Fibroblast of lung (primary cell): ENCODE results near the gene DHRS7. TPM values are rescaled to one million over a fixed set of nuclear protein-coding genes. Genes with fewer than 3 reads are reported as not detected.
A peak's percentile ranks its signal among the peaks of the same experiment; 100 is the strongest.
"Not testable (repeated sequence)": the region's sequence is repeated elsewhere in the genome, so short reads cannot be mapped to it uniquely, and the experiment has no call there.

Experiments used
- DNase-seq, 2 donors: peaks; one replicate each; pipeline versions ENCODE4 v3.0.0 to v3.0.0-alpha.2; 2010; ENCODE audit warnings: low read depth in 2 of 2
- H2AFZ ChIP-seq: 2 replicates; pipeline ENCODE4 v1.5.1; 2012; ENCODE audit warnings: low read length, control low read depth, inconsistent platforms
- H3K27ac ChIP-seq: 2 replicates; pipeline ENCODE4 v1.5.1; 2011; ENCODE audit warnings: low read length, control low read depth; ENCODE audit not compliant: insufficient read depth
- H3K27me3 ChIP-seq: 2 replicates; pipeline ENCODE4 v1.5.1; 2011; ENCODE audit warnings: mild to moderate bottlenecking, low read length; ENCODE audit not compliant: control insufficient read depth, insufficient read depth
- H3K36me3 ChIP-seq: 2 replicates; pipeline ENCODE4 v1.5.1; 2011; ENCODE audit warnings: low read length; ENCODE audit not compliant: control insufficient read depth, insufficient read depth
- H3K4me1 ChIP-seq: 2 replicates; pipeline ENCODE4 v1.5.1; 2011; ENCODE audit warnings: low read length; ENCODE audit not compliant: control insufficient read depth, insufficient read depth; ENCODE audit errors: extremely low read depth
- H3K4me2 ChIP-seq: 2 replicates; pipeline ENCODE4 v1.5.1; 2011; ENCODE audit warnings: low read length, control low read depth; ENCODE audit not compliant: insufficient read depth; ENCODE audit errors: extremely low read depth
- H3K4me3 ChIP-seq, 4 experiments: fragments of 200-600 bp in 1 of 4; sonication (generic) in 1 of 4; replicated peaks in 1 of 4; 2 replicates each; pipeline ENCODE4 v1.5.1; 2011 to 2016; ENCODE audit warnings: low read length in 4 of 4, low read depth in 3 of 4, mild to moderate bottlenecking in 3 of 4, control low read depth in 2 of 4, inconsistent platforms in 1 of 4, mixed read lengths in 1 of 4; ENCODE audit not compliant: insufficient read depth in 1 of 4; ENCODE audit errors: control extremely low read depth in 1 of 4
- H3K79me2 ChIP-seq: 2 replicates; pipeline ENCODE4 v1.5.1; 2012; ENCODE audit warnings: mild to moderate bottlenecking, low read length, inconsistent platforms; ENCODE audit not compliant: control insufficient read depth, insufficient read depth
- H3K9ac ChIP-seq: 2 replicates; pipeline ENCODE4 v1.5.1; 2011; ENCODE audit warnings: mild to moderate bottlenecking, low read length, control low read depth; ENCODE audit not compliant: insufficient read depth
- H3K9me3 ChIP-seq: 2 replicates; pipeline ENCODE4 v1.5.1; 2012; ENCODE audit warnings: low read depth, low read length; ENCODE audit not compliant: control insufficient read depth, insufficient read depth
- H4K20me1 ChIP-seq: 2 replicates; pipeline ENCODE4 v1.5.1; 2011; ENCODE audit warnings: low read length; ENCODE audit not compliant: control insufficient read depth, insufficient read depth; ENCODE audit errors: extremely low read depth
- EZH2 ChIP-seq: IDR thresholded peaks from 2 replicates; pipeline ENCODE4 v1.5.1; 2012; ENCODE audit warnings: low read length, control low read depth, mild to moderate bottlenecking; ENCODE audit errors: missing control alignments
- polyA plus RNA-seq, 2 donors: library from polyadenylated mRNA; depleted of rRNA in 1 of 2; stranded (reverse) in 1 of 2; unstranded in 1 of 2; fragments of >200 nt; gene quantifications; 2 replicates each; pipeline ENCODE4 v1.2.1, GENCODE V29; 2011 to 2012; ENCODE audit warnings: missing spikeins in 1 of 2
- total RNA-seq: library from RNA; depleted of rRNA; stranded (reverse); fragments of >200 nt; gene quantifications from 2 replicates; pipeline ENCODE4 v1.2.1, GENCODE V29; 2014
- TF ChIP-seq, protein P1 (sequence below), 2 donors: IDR thresholded peaks in 1 of 2; conservative IDR thresholded peaks in 1 of 2; 1 replicate in 1 of 2; 2 replicates in 1 of 2; pipeline ENCODE4 v1.5.1; 2011 to 2012; ENCODE audit warnings: low read length in 2 of 2, control low read depth in 1 of 2, inconsistent platforms in 1 of 2, low read depth in 1 of 2, mild to moderate bottlenecking in 1 of 2

Gene DHRS7
- total and polyA plus RNA-seq, 2 donors (not counting 1 experiment from before 2014, with no cell fraction given): 61.0 to 170 TPM

DNA sequence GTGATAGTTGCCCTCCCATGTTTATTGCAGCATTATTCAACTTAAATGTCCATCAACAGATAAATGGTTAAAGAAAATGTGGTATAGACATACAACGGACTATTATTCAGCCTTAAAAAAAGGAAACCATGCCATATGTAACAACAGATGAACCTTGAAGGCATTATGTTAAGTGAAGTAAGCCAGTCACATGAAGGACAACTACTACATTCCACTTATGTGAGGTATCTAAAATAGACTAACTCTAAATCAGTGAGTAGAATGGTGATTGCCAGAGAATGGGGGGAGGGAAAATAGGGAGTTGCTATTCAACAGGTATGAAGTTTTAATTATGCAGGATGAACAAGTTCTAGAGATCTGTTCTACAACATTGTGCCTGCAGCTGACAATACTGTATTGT is 63.4 kb downstream of the DHRS7 start:
- no peak overlapping the region for H3K9ac ChIP-seq
- no peaks in the 10 kb centered on the region for H4K20me1 ChIP-seq
- peak overlapping the region; percentile 23 for H3K4me2 ChIP-seq
- H3K79me2 ChIP-seq: peaks cover 91% of the 10 kb centered on the region
- no peak overlapping the region for H2AFZ ChIP-seq
- H3K36me3 ChIP-seq: no peaks in the 10 kb centered on the region
- no peaks in the 10 kb centered on the region for H3K27me3 ChIP-seq
- peak in 1 of 2 donors; percentile 59 for DNase-seq
- H3K9me3 ChIP-seq: no peaks in the 10 kb centered on the region
- peaks cover 9% of the 10 kb centered on the region for H3K4me1 ChIP-seq
- TF ChIP-seq, protein P1, sequence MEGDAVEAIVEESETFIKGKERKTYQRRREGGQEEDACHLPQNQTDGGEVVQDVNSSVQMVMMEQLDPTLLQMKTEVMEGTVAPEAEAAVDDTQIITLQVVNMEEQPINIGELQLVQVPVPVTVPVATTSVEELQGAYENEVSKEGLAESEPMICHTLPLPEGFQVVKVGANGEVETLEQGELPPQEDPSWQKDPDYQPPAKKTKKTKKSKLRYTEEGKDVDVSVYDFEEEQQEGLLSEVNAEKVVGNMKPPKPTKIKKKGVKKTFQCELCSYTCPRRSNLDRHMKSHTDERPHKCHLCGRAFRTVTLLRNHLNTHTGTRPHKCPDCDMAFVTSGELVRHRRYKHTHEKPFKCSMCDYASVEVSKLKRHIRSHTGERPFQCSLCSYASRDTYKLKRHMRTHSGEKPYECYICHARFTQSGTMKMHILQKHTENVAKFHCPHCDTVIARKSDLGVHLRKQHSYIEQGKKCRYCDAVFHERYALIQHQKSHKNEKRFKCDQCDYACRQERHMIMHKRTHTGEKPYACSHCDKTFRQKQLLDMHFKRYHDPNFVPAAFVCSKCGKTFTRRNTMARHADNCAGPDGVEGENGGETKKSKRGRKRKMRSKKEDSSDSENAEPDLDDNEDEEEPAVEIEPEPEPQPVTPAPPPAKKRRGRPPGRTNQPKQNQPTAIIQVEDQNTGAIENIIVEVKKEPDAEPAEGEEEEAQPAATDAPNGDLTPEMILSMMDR (conservative IDR thresholded peaks at IDR 0.05 in 1 of 2, IDR thresholded peaks at IDR 0.05 in 1 of 2; ENCODE audit: low read depth in 1 of 2, low read length in 2 of 2): no peak
- no peak for TF ChIP-seq EZH2
- H3K4me3 ChIP-seq: no peak overlapping the region
- H3K27ac ChIP-seq: peak overlapping the region; percentile 9

DNA sequence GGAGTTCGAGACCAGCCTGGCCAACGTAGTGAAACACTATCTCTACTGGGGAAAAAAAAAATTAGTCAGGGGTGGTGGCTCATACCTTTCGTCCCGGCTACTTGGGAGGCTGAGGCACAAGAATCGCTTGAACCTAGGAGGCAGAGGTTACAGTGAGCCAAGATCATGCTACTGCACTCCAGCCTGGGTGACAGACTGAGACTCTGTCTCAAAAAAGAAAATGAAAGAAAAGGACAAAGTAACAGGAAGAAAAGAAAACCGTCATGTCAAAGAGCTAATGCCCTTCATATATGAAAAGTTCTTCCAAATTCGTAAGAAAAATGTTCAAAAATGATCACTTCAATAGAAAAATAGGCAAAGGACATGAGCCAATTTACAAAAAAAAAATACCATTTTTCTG is 65.3 kb downstream of the DHRS7 start:
- H3K4me1 ChIP-seq: peaks cover 18% of the 10 kb centered on the region
- H3K4me3 ChIP-seq, H3K4me2 ChIP-seq, H3K36me3 ChIP-seq, H3K9ac ChIP-seq, H3K27ac ChIP-seq, DNase-seq, H4K20me1 ChIP-seq, H3K27me3 ChIP-seq, H2AFZ ChIP-seq, H3K9me3 ChIP-seq: not testable (repeated sequence)
- peaks cover 93% of the 10 kb centered on the region for H3K79me2 ChIP-seq

DNA sequence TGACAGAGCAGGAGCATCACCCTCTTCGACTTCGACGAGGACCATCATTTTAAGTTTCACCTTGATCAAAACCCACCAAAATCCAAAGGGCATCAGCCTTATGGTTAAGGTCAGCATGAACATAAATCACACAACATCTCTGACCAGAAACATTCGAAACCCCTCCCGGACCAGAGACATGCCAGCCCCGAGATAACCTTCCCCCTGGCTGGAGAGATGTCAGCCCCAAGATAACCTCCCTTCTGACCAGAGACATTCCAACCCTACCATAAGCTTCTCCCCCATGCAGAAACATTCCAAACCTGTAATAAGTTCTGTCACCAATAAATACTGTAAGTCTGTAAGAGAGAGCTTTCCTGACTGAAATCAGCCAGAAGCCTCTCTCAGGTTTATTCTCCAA is 67.2 kb downstream of the DHRS7 start:
- TF ChIP-seq EZH2: no peak
- TF ChIP-seq, protein P1 (conservative IDR thresholded peaks at IDR 0.05 in 1 of 2, IDR thresholded peaks at IDR 0.05 in 1 of 2; ENCODE audit: low read depth in 1 of 2, low read length in 2 of 2): no peak
- H3K36me3 ChIP-seq: no peaks in the 10 kb centered on the region
- H3K79me2 ChIP-seq: peaks cover 95% of the 10 kb centered on the region
- H3K9ac ChIP-seq: no peak overlapping the region
- H3K27ac ChIP-seq: no peak overlapping the region
- no peak overlapping the region for H3K4me3 ChIP-seq
- no peak for DNase-seq
- no peaks in the 10 kb centered on the region for H4K20me1 ChIP-seq
- H3K27me3 ChIP-seq: no peaks in the 10 kb centered on the region
- H3K4me1 ChIP-seq: peaks cover 20% of the 10 kb centered on the region
- H3K9me3 ChIP-seq: no peaks in the 10 kb centered on the region
- no peak overlapping the region for H2AFZ ChIP-seq
- H3K4me2 ChIP-seq: no peak overlapping the region
